H9 (cell line): ENCODE measurements around the gene GABRB2. TPM values are rescaled to one million over a fixed set of nuclear protein-coding genes. Genes with fewer than 3 reads are reported as not detected.

Experiments used
- DNase-seq: peaks from one replicate; pipeline ENCODE4 v3.0.0-alpha.2; 2017
- H2AFZ ChIP-seq: one replicate; pipeline ENCODE4 v1.6.1; 2013; ENCODE audit warnings: mild to moderate bottlenecking, low read length, control low read depth, moderate library complexity
- H2AK5ac ChIP-seq: 2 replicates; pipeline ENCODE4 v1.6.1; 2013; ENCODE audit warnings: low read length, control low read depth, mixed read lengths; ENCODE audit not compliant: insufficient read length
- H2BK120ac ChIP-seq: one replicate; pipeline ENCODE4 v1.6.1; 2013; ENCODE audit warnings: low read depth, mild to moderate bottlenecking, low read length, control low read depth, inconsistent platforms; ENCODE audit not compliant: poor library complexity, severe bottlenecking
- H2BK12ac ChIP-seq: 2 replicates; pipeline ENCODE4 v1.6.1; 2013; ENCODE audit warnings: low read length, control low read depth, mixed read lengths, low read depth; ENCODE audit not compliant: insufficient read length
- H2BK15ac ChIP-seq: 2 replicates; pipeline ENCODE4 v1.6.1; 2013; ENCODE audit warnings: low read depth, low read length, control low read depth
- H2BK20ac ChIP-seq: one replicate; pipeline ENCODE4 v1.6.1; 2013; ENCODE audit warnings: low read depth, mild to moderate bottlenecking, low read length, control low read depth, inconsistent platforms; ENCODE audit not compliant: poor library complexity, severe bottlenecking
- H2BK5ac ChIP-seq: 2 replicates; pipeline ENCODE4 v1.6.1; 2013; ENCODE audit warnings: low read length, control low read depth, mixed read lengths; ENCODE audit not compliant: insufficient read length
- H3K14ac ChIP-seq: 2 replicates; pipeline ENCODE4 v1.6.1; 2013; ENCODE audit warnings: low read length, control low read depth; ENCODE audit not compliant: insufficient read depth
- H3K18ac ChIP-seq: 2 replicates; pipeline ENCODE4 v1.6.1; 2013; ENCODE audit warnings: low read depth, mild to moderate bottlenecking, mixed read lengths, low read length, control low read depth; ENCODE audit not compliant: insufficient read length
- H3K23ac ChIP-seq: 2 replicates; pipeline ENCODE4 v1.6.1; 2013; ENCODE audit warnings: low read length, control low read depth, mixed read lengths, low read depth; ENCODE audit not compliant: insufficient read length
- H3K23me2 ChIP-seq: 2 replicates; pipeline ENCODE4 v1.6.1; 2013; ENCODE audit warnings: low read depth, mild to moderate bottlenecking, mixed read lengths, low read length, control low read depth; ENCODE audit not compliant: insufficient read length, poor library complexity, severe bottlenecking
- H3K27ac ChIP-seq: 2 replicates; pipeline ENCODE4 v1.5.1; 2013; ENCODE audit warnings: low read length, control low read depth, mixed read lengths, low read depth; ENCODE audit not compliant: insufficient read length
- H3K27me3 ChIP-seq: 2 replicates; pipeline ENCODE4 v1.6.1; 2013; ENCODE audit warnings: low read length, control low read depth, inconsistent platforms; ENCODE audit not compliant: insufficient read depth
- H3K4ac ChIP-seq: 2 replicates; pipeline ENCODE4 v1.6.1; 2013; ENCODE audit warnings: low read depth, mild to moderate bottlenecking, control low read depth, inconsistent platforms, low read length, moderate library complexity
- H3K4me1 ChIP-seq: 2 replicates; pipeline ENCODE4 v1.6.1; 2013; ENCODE audit warnings: low read length, control low read depth, inconsistent platforms; ENCODE audit not compliant: insufficient read depth
- H3K4me2 ChIP-seq: 2 replicates; pipeline ENCODE4 v1.6.1; 2013; ENCODE audit warnings: low read length, control low read depth, mixed read lengths; ENCODE audit not compliant: insufficient read length, insufficient read depth
- H3K56ac ChIP-seq: 2 replicates; pipeline ENCODE4 v1.6.1; 2013; ENCODE audit warnings: low read depth, mild to moderate bottlenecking, mixed read lengths, low read length, control low read depth; ENCODE audit not compliant: insufficient read length
- H3K79me1 ChIP-seq: 2 replicates; pipeline ENCODE4 v1.6.1; 2013; ENCODE audit warnings: low read depth, mild to moderate bottlenecking, moderate library complexity, low read length, control low read depth, inconsistent platforms; ENCODE audit not compliant: insufficient read depth, poor library complexity, severe bottlenecking
- H3K79me2 ChIP-seq: 2 replicates; pipeline ENCODE4 v1.6.1; 2013; ENCODE audit warnings: low read length, control low read depth, inconsistent platforms; ENCODE audit not compliant: insufficient read depth
- H3K9ac ChIP-seq: 2 replicates; pipeline ENCODE4 v1.6.1; 2013; ENCODE audit warnings: low read length, control low read depth, mixed read lengths; ENCODE audit not compliant: insufficient read length; ENCODE audit errors: extremely low read depth
- H3K9me3 ChIP-seq: one replicate; pipeline ENCODE4 v1.6.1; 2013; ENCODE audit warnings: low read depth, low read length, inconsistent platforms; ENCODE audit not compliant: control insufficient read depth
- H3T11ph ChIP-seq: one replicate; pipeline ENCODE4 v1.6.1; 2013; ENCODE audit warnings: mild to moderate bottlenecking, low read length, control low read depth, inconsistent platforms
- H4K20me1 ChIP-seq: one replicate; pipeline ENCODE4 v1.6.1; 2013; ENCODE audit not compliant: control insufficient read depth, insufficient read length, insufficient read depth
- H4K5ac ChIP-seq: 2 replicates; pipeline ENCODE4 v1.6.1; 2013; ENCODE audit warnings: low read depth, mild to moderate bottlenecking, mixed read lengths, low read length, control low read depth; ENCODE audit not compliant: insufficient read length
- H4K8ac ChIP-seq: replicated peaks from 2 replicates; pipeline ENCODE4 v1.6.1; 2013; ENCODE audit warnings: low read length, control low read depth, mixed read lengths, low read depth; ENCODE audit not compliant: insufficient read length
- H4K91ac ChIP-seq: 2 replicates; pipeline ENCODE4 v1.6.1; 2013; ENCODE audit warnings: low read depth, mild to moderate bottlenecking, moderate library complexity, mixed read lengths, low read length, control low read depth; ENCODE audit not compliant: insufficient read length
- H3K27ac Mint-ChIP-seq, 3 experiments: 2 replicates in 2 of 3; 3 replicates in 1 of 3; pipeline ENCODE4 v1.8.0; 2020 to 2021; ENCODE audit warnings: mixed read lengths in 3 of 3, mild to moderate bottlenecking in 1 of 3, moderate library complexity in 1 of 3
- H3K27me3 Mint-ChIP-seq: 2 replicates; pipeline ENCODE4 v1.8.0; 2021; ENCODE audit warnings: low read depth, mild to moderate bottlenecking, moderate library complexity, mixed read lengths
- H3K36me3 Mint-ChIP-seq, 3 experiments: 2 replicates in 2 of 3; 3 replicates in 1 of 3; pipeline ENCODE4 v1.8.0; 2020 to 2021; ENCODE audit warnings: low read depth in 3 of 3, mixed read lengths in 3 of 3; ENCODE audit not compliant: insufficient read depth in 1 of 3
- H3K4me1 Mint-ChIP-seq, 2 experiments: 2 replicates each; pipeline ENCODE4 v1.8.0; 2020; ENCODE audit warnings: mixed read lengths in 2 of 2
- H3K4me3 Mint-ChIP-seq, 2 experiments: 2 replicates in 1 of 2; 3 replicates in 1 of 2; pipeline ENCODE4 v1.8.0; 2020 to 2021; ENCODE audit warnings: mild to moderate bottlenecking in 2 of 2, mixed read lengths in 2 of 2, moderate library complexity in 1 of 2
- H3K9me3 Mint-ChIP-seq, 2 experiments: 2 replicates in 1 of 2; 3 replicates in 1 of 2; pipeline ENCODE4 v1.8.0; 2020; ENCODE audit warnings: mild to moderate bottlenecking in 2 of 2, mixed read lengths in 2 of 2, moderate library complexity in 1 of 2
- CTCF ChIP-seq: fragments of 200-600 bp; sonication (generic); conservative IDR thresholded peaks from 3 replicates; pipeline ENCODE4 v1.8.0; 2021; ENCODE audit warnings: antibody characterized with exemption, mild to moderate bottlenecking
- total RNA-seq: library from RNA; stranded (reverse); gene quantifications from 2 replicates; pipeline ENCODE4 v1.2.1, GENCODE V29; 2021

GABRB2 gene
- total RNA-seq, 1 experiment from 2014 or later: 0.20 TPM

- Histone ChIP-seq H3K4ac (no peak overlapping the region), H3K79me2 (no peaks in the 10 kb centered on the region), H3T11ph (no peak overlapping the region), H3K4me1 (no peaks in the 10 kb centered on the region), H3K9me3 (no peaks in the 10 kb centered on the region), H2BK120ac (no peak overlapping the region), H4K5ac (no peak overlapping the region), H3K9ac (no peak overlapping the region), H4K8ac (no peak overlapping the region), H2BK15ac (no peak overlapping the region), H2BK12ac (no peak overlapping the region), H3K27ac (no peak overlapping the region), H3K14ac (no peak overlapping the region), H2AK5ac (no peak overlapping the region), H3K18ac (no peak overlapping the region), H4K20me1 (no peaks in the 10 kb centered on the region), H3K56ac (no peak overlapping the region), H3K27me3 (no peaks in the 10 kb centered on the region), H4K91ac (no peak overlapping the region), H3K23ac (no peak overlapping the region), H3K79me1 (no peaks in the 10 kb centered on the region), H3K23me2 (no peaks in the 10 kb centered on the region), H3K4me2 (no peak overlapping the region), H2BK5ac (no peak overlapping the region), H2BK20ac (no peak overlapping the region), H2AFZ (no peak overlapping the region)
- Mint-ChIP-seq H3K36me3 (no peaks in the 10 kb centered on the region), H3K4me3 (no peak overlapping the region), H3K4me1 (no peaks in the 10 kb centered on the region), H3K27ac (peak overlapping the region in 1 of 3 experiments; percentile 70; a peak in 1 of 7 replicates), H3K27me3 (no peaks in the 10 kb centered on the region), H3K9me3 (no peaks in the 10 kb centered on the region)
- TF ChIP-seq CTCF: no peak
- no peak for DNase-seq
These were observed 135.4 kb downstream of the GABRB2 start for GRCh38 chr5:161411156-161411555.
